Thoracic aorta (tissue), 2 donors: ENCODE data around the gene PCDHA7. TPM values are rescaled to one million over a fixed set of nuclear protein-coding genes. Genes with fewer than 3 reads are reported as not detected.
A peak's percentile ranks its signal among the peaks of the same experiment; 100 is the strongest.
"Not testable (repeated sequence)": the region's sequence is repeated elsewhere in the genome, so short reads cannot be mapped to it uniquely, and the experiment has no call there.

Experiments used
- ATAC-seq: fragments of 150-250 bp; one replicate; pipeline ENCODE4 v1.8.0; 2017; ENCODE audit warnings: low read depth; ENCODE audit not compliant: insufficient number of reproducible peaks, low FRiP score
- DNase-seq: peaks from one replicate; pipeline ENCODE4 v3.0.0-alpha.2; 2020; ENCODE audit warnings: low spot score
- H3K27ac ChIP-seq, 2 donors: fragments of 200-600 bp; sonication (generic); 1 replicate in 1 of 2; 2 replicates in 1 of 2; pipeline ENCODE4 v1.5.1; 2016; ENCODE audit warnings: mild to moderate bottlenecking in 2 of 2, moderate library complexity in 2 of 2
- H3K27me3 ChIP-seq: fragments of 200-600 bp; sonication (generic); replicated peaks from 2 replicates; pipeline ENCODE4 v1.6.0; 2016; ENCODE audit warnings: mild to moderate bottlenecking; ENCODE audit not compliant: insufficient read depth
- H3K36me3 ChIP-seq: fragments of 200-600 bp; sonication (generic); one replicate; pipeline ENCODE4 v1.5.1; 2016
- H3K4me1 ChIP-seq, 2 donors: fragments of 200-600 bp; sonication (generic); 1 replicate in 1 of 2; 2 replicates in 1 of 2; pipeline versions ENCODE4 v1.5.1 to v1.6.0; 2016; ENCODE audit warnings: low read depth in 2 of 2, mild to moderate bottlenecking in 1 of 2; ENCODE audit not compliant: control insufficient read depth in 1 of 2
- H3K4me3 ChIP-seq: fragments of 200-600 bp; sonication (generic); 2 replicates; pipeline ENCODE4 v1.5.1; 2016; ENCODE audit warnings: mild to moderate bottlenecking
- H3K9me3 ChIP-seq: fragments of 200-600 bp; sonication (generic); 2 replicates; pipeline ENCODE4 v1.5.1; 2016
- CTCF ChIP-seq: fragments of 200-600 bp; sonication (generic); IDR thresholded peaks from one replicate; pipeline ENCODE4 v1.5.1; 2019; ENCODE audit warnings: antibody characterized with exemption
- total RNA-seq, 2 donors: library from RNA; depleted of rRNA; stranded (reverse); fragments of >200 nt; gene quantifications; one replicate each; pipeline versions ENCODE4 v1.1.0 to v1.2.3, GENCODE V29; 2016

PCDHA7 gene
- total RNA-seq, 2 donors from 2014 or later, result 0.42 to 0.54 TPM

- Histone ChIP-seq H3K9me3 (peaks cover 4% of the 10 kb centered on the region), H3K4me3 (peak overlapping the region; percentile 60), H3K27me3 (no peaks in the 10 kb centered on the region), H3K27ac (no peak overlapping the region), H3K36me3 (no peaks in the 10 kb centered on the region), H3K4me1 (no peaks in the 10 kb centered on the region)
- ATAC-seq (no peak), DNase-seq (no peak)
- no peak for TF ChIP-seq CTCF
Measured at GRCh38 chr5:140801494-140801841, 32.6 kb upstream of the PCDHA7 start.

GRCh38 chr5:140802381-140802780 is 31.7 kb upstream of the PCDHA7 start:
- not testable (repeated sequence) for ATAC-seq, H3K9me3 ChIP-seq, H3K27ac ChIP-seq, H3K4me3 ChIP-seq, H3K36me3 ChIP-seq, DNase-seq, H3K4me1 ChIP-seq, H3K27me3 ChIP-seq

GRCh38 chr5:140802781-140803271 is 31.2 kb upstream of the PCDHA7 start:
- no peak overlapping the region for H3K4me3 ChIP-seq
- no peak for TF ChIP-seq CTCF
- H3K9me3 ChIP-seq, result peaks cover 4% of the 10 kb centered on the region
- ATAC-seq (no peak), DNase-seq (no peak)
- H3K27ac ChIP-seq, result no peak overlapping the region
- H3K4me1 ChIP-seq, result no peaks in the 10 kb centered on the region
- no peaks in the 10 kb centered on the region for H3K36me3 ChIP-seq
- H3K27me3 ChIP-seq, result no peaks in the 10 kb centered on the region

GRCh38 chr5:140806834-140807775 is 27.0 kb upstream of the PCDHA7 start, which contains the start of gene PCDHA4:
Gene PCDHA4 (plus strand): TSS chr5:140807068.
- Histone ChIP-seq H3K9me3 (peaks cover 4% of the 10 kb centered on the region), H3K27me3 (no peaks in the 10 kb centered on the region)
- ATAC-seq, result no peak

GRCh38 chr5:140808241-140808888 is 25.7 kb upstream of the PCDHA7 start:
- not testable (repeated sequence) for ATAC-seq, H3K27me3 ChIP-seq, H3K9me3 ChIP-seq

More at GRCh38 chr5:140806834-140807775, 27.0 kb upstream of the PCDHA7 start, which contains the start of gene PCDHA4:
- Histone ChIP-seq H3K36me3 (no peaks in the 10 kb centered on the region), H3K27ac (no peak within 1 kb of the TSS), H3K4me3 (peak within 1 kb of the TSS; percentile 63), H3K4me1 (no peaks in the 10 kb centered on the region)
- DNase-seq, result no peak
- TF ChIP-seq CTCF, result peak; percentile 14

GRCh38 chr5:140808889-140809291 is 25.2 kb upstream of the PCDHA7 start:
- no peaks in the 10 kb centered on the region for H3K27me3 ChIP-seq
- no peaks in the 10 kb centered on the region for H3K4me1 ChIP-seq
- ATAC-seq (no peak), DNase-seq (no peak)
- no peak overlapping the region for H3K4me3 ChIP-seq
- H3K9me3 ChIP-seq, result no peaks in the 10 kb centered on the region
- TF ChIP-seq CTCF, result no peak
- H3K36me3 ChIP-seq, result no peaks in the 10 kb centered on the region
- H3K27ac ChIP-seq, result no peak overlapping the region

More at GRCh38 chr5:140808241-140808888, 25.7 kb upstream of the PCDHA7 start:
- H3K27ac ChIP-seq, DNase-seq, H3K4me1 ChIP-seq, H3K36me3 ChIP-seq, H3K4me3 ChIP-seq: not testable (repeated sequence)
